MM.1S (cell line): ENCODE results near the gene CD47.

Experiments
- EZH2 ChIP-seq: fragments of 300-600 bp; sonication (generic); optimal IDR thresholded peaks from 2 replicates; pipeline ENCODE3; 2017; ENCODE audit warnings: low read depth, mild to moderate bottlenecking, antibody characterized with exemption, low read length, mixed read lengths
- EZH2phosphoT487 ChIP-seq: fragments of 300-600 bp; sonication (generic); IDR thresholded peaks from 2 replicates; pipeline ENCODE4 v1.6.1; 2018; ENCODE audit warnings: antibody characterized with exemption, low read length
- TF ChIP-seq, protein P1 (sequence below): fragments of 300-600 bp; sonication (generic); IDR thresholded peaks from 2 replicates; pipeline ENCODE4 v1.5.1; 2016; ENCODE audit warnings: antibody characterized with exemption, low read length, mixed read lengths

DNA sequence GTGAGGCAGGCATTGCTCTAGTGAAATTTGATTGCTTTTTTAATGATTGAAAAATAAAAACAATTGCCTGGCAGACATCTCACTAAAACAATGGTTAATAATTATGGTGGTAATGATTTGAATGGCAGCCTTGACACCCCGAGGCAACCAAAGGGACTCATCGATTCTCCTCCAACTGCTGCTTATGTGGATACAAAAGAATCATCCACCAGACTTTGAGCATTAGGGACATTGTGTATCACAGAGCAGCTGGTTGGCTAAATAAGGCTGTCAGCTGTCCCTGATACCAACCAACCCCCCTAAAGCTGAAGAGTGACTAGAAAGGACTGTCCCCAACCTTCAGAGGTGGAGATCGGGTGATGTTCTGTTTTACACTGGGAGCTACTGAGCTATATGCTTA lies 1.7 kb upstream of the CD47 start:
- TF ChIP-seq, protein P1, sequence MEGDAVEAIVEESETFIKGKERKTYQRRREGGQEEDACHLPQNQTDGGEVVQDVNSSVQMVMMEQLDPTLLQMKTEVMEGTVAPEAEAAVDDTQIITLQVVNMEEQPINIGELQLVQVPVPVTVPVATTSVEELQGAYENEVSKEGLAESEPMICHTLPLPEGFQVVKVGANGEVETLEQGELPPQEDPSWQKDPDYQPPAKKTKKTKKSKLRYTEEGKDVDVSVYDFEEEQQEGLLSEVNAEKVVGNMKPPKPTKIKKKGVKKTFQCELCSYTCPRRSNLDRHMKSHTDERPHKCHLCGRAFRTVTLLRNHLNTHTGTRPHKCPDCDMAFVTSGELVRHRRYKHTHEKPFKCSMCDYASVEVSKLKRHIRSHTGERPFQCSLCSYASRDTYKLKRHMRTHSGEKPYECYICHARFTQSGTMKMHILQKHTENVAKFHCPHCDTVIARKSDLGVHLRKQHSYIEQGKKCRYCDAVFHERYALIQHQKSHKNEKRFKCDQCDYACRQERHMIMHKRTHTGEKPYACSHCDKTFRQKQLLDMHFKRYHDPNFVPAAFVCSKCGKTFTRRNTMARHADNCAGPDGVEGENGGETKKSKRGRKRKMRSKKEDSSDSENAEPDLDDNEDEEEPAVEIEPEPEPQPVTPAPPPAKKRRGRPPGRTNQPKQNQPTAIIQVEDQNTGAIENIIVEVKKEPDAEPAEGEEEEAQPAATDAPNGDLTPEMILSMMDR: no peak
- TF ChIP-seq EZH2 (no peak), EZH2phosphoT487 (no peak)
